Astrocyte of the cerebellum (primary cell): Measurements from ENCODE around the gene FMN2.

Experiments
- DNase-seq: peaks from one replicate; pipeline ENCODE4 v3.0.0-alpha.2; 2011; ENCODE audit warnings: low read depth
- H3K4me3 ChIP-seq: 2 replicates; pipeline ENCODE4 v1.5.1; 2011; ENCODE audit warnings: mild to moderate bottlenecking, low read depth, low read length, moderate library complexity
- CTCF ChIP-seq: IDR thresholded peaks from 2 replicates; pipeline ENCODE4 v1.5.1; 2012; ENCODE audit warnings: low read length, low read depth, moderate library complexity, mild to moderate bottlenecking; ENCODE audit errors: missing control alignments
- in situ Hi-C: cut with HindIII; loops from 2 replicates; pipeline ENCODE4 v1.10.0; 2017; ENCODE audit warnings: low sequenced_read_pairs

Gene FMN2

GRCh38 chr1:240244968-240245628 lies 153.4 kb downstream of the FMN2 start:
- H3K4me3 ChIP-seq, result no peak overlapping the region
- no peak for TF ChIP-seq CTCF
- DNase-seq, result no peak
- in situ Hi-C loops, result no loop called here

GRCh38 chr1:240245629-240246020 lies 153.9 kb downstream of the FMN2 start:
- H3K4me3 ChIP-seq, result no peak overlapping the region
- no peak for DNase-seq
- in situ Hi-C loops, result no loop called here
- no peak for TF ChIP-seq CTCF

- no peak for DNase-seq
- no peak overlapping the region for H3K4me3 ChIP-seq
- TF ChIP-seq CTCF, result no peak
- in situ Hi-C loops, result no loop called here
Observed at GRCh38 chr1:240247899-240248298, 156.2 kb downstream of the FMN2 start.

GRCh38 chr1:240254006-240254405 lies 162.3 kb downstream of the FMN2 start:
- no peak overlapping the region for H3K4me3 ChIP-seq
- no peak for DNase-seq
- no peak for TF ChIP-seq CTCF
- in situ Hi-C loops, result no loop called here

GRCh38 chr1:240254778-240255291 lies 163.2 kb downstream of the FMN2 start:
- no peak for TF ChIP-seq CTCF
- H3K4me3 ChIP-seq, result no peak overlapping the region
- in situ Hi-C loops, result no loop called here
- no peak for DNase-seq

- no peak for DNase-seq
- TF ChIP-seq CTCF, result no peak
- no peak overlapping the region for H3K4me3 ChIP-seq
- in situ Hi-C loops, result no loop called here
Observed at GRCh38 chr1:240255922-240256321, 164.2 kb downstream of the FMN2 start.
